RKO (cell line): Measurements from ENCODE around the gene PADI2.
"Not testable (repeated sequence)": the region's sequence is repeated elsewhere in the genome, so short reads cannot be mapped to it uniquely, and the experiment has no call there.

Experiments used
- DNase-seq: peaks from one replicate; pipeline ENCODE4 v3.0.0-alpha.2; 2016; ENCODE audit warnings: low spot score

The PADI2 gene

GRCh38 chr1:17081439-17081838 is 37.8 kb downstream of the PADI2 start:
- no peak for DNase-seq

DNA sequence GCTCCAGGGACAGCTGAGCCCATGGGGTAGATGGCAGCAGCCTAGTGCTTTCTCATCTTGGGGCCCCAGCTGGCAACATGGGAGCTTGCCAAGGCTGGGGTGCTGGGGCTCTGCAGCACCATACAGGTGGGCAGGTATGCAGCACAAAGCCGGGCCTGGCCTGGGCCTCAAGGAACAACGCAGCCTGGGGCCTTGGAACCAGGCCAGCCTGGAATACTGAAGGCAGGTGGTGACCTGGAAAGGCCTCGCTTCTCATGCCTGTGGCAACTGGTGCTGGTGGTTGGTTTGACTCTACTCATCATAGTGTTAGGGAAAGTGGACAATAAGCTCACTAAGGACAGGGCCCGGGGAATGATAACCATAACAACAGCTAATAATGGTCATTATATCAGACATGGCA is 38.4 kb downstream of the PADI2 start:
- DNase-seq: no peak

DNA sequence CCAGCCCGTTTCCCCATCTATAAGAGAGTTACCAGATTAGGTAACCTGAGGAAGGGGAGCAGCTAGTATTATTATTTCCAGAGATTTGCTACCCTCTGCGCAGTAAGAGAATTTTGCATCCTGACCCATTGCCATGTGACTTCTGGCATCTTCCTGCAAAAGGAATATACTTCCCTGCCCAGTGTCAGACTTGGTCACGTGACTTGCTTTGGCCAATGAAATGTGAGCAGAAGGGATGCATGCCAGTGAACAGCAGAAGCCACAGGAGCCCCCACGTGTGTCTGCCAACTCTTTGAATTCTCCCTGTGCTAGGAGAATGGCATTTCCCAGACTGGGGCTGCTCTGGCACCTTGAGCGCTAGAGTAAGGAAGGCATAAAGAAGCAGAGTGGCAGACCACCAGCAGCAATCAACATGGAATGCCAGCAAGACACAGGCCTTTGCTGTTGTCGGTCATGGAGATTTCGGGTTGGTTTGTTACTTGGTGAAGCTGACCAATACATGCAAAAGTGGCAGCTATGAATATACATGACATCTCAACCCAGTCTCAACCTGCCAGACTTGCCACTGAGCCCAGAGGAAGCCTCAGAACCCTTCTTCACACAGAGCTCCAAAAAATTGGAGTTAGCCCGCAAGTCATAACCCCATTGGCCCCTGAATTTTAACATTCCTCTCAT is 39.0 kb downstream of the PADI2 start:
- no peak for DNase-seq

DNA sequence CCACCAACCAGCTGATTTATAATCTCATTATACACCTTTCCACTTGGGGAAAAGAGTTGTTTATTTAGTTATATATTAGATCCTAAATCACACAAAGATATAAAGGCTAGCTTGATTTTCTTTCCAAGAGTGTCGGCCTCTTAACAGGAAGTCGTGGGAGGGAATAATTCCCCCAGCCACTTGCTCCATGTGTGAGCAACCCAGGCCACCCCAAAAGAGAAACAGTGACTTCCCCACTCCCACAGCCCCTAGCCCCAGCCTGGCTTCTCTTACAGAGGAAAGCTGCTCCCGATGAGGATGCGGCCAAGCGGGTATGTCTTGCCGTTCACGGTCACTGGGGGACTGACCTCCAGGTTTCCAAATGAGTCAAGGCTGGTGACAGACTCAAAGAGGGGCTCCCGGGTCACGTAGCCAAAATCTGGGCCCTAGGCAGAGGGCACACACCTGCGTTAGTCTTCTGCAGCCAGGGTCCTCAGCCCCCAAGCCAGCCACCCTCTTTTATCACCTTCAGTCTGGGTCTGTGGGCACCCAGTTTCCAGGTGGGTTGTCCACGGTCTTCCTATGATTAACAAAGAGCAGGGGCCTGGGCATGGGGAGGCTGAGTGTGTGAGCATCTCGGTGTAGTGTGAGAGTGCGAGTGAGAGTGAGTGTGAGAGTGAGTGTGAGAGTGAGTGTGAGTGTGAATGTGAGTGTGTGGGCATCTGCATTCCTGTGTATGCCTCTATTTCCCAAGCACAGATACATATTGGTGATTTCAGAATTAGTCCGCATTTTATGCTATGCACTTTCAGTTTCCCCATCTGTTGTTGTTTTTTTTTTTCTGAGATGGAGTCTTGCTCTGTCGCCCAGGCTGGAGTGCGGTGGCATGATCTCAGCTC is 40.0 kb downstream of the PADI2 start:
- DNase-seq: no peak

GRCh38 chr1:17075470-17076255 is 43.6 kb downstream of the PADI2 start:
- DNase-seq: peak; percentile 20

GRCh38 chr1:17071794-17072193 is 47.5 kb downstream of the PADI2 start:
- DNase-seq: no peak

GRCh38 chr1:17070163-17070525 is 49.1 kb downstream of the PADI2 start:
- no peak for DNase-seq

DNA sequence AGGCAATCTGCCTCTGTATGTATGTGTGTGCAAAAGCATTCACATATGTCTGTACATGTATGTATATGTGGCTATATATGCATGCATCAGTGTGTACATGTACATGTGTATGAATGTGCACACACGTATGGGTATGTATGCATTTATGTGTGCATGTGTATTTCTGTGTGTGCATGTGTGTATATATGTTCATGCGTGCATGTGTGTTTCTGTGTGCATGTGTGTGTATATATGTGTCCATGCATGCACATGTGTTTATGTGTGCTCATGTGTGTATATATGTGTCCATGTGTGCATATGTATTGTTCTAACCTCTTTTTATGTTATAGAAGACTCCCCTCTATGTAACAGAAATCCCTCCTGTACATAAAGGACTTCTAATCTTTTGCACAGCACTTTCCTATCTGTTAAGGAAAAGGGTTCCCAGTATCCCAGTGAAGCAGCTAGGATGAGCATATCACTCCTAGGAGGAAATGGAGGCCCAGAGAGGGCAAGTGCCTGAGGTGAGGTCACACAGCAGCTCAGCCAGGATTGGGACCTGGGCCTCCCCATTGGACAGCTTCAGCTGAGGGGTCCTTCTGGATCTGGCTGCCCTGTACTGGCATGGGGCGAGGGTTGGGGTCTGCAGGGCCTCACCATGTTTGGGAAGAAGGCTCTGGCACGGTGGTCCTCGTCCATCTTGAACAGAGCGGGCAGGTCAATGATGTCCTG is 49.6 kb downstream of the PADI2 start:
- DNase-seq: no peak

DNA sequence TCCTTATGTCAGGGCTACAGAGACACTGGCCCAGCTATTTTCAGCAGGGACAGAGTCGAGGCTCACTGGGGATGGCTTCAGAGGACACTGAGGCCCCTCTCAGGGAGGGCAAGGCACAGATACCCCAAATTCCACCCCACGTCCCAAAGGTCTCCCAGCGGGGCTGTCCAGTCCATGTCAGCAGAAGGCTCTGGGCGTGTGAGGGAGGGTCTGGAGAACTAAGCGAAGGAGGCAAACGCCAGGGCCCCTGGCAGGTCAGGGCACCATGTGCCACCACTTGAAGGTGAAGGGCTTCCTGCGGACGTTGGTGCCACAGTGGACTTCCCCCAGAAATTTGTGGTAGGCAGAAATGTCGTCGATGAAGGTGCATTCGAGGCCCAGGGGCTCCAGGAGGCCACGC is 50.5 kb downstream of the PADI2 start:
- DNase-seq: no peak

DNA sequence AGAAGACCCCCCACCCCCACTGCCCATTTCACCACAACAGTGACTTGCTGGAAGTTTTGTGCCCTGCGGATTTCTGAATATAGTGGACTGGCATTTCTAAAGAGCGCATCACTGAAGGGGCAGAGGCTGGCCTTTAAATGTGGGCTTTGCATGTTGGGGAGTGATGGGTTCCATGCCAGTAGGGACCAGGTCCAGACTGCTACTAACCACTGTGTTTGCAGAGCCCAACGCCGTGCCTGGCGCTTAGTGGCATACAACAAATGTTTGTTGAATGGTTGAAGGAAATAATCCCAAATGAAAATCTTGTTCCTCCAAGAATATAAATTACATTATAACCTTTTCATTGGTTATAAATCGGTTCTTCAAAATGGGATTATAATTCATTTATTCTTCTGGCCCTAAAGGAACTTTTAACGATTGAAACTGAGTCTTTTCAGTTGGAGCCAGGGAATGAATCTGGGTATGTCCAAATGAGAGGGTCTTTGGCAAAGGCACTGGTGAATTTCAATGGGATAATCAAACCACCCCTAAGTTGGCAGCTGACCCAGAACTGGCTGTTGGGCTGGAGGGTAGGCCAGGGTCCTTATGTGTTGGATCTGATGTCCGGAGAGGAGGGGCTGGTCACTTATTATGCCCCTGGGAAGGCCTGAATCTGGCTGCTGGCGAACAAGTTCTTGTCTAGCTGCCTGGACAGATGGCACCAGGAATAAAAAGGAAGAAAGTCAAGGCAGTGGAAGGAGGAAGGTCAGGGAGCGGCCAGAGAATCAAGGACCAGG is 51.6 kb downstream of the PADI2 start:
- no peak for DNase-seq

- DNase-seq: no peak
Observed at GRCh38 chr1:17067069-17067426, 52.2 kb downstream of the PADI2 start.

GRCh38 chr1:17066361-17067068 is 52.7 kb downstream of the PADI2 start:
- no peak for DNase-seq

DNA sequence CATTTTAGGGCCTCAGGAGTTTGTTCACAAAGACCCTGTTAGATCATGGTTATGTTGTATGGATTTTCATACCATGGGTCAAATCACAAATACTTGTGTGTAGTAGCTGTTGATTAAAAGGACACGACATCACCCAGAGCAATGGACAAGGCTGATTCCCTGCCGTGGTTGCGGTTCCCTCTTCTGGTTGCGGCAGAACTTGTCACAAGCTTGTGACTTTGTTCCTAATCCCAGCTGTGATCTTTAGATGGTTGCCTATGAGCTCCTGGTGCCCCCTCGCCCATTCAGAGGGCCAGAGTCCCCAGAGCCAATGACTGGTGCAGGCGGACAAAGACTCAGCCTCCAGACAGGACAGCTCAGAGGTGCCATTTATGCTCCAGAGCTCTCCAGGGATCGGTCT is 53.6 kb downstream of the PADI2 start:
- no peak for DNase-seq

GRCh38 chr1:17062751-17063150 is 56.5 kb downstream of the PADI2 start:
- DNase-seq: not testable (repeated sequence)

- DNase-seq: no peak
Observed at GRCh38 chr1:17061892-17062291, 57.4 kb downstream of the PADI2 start.

DNA sequence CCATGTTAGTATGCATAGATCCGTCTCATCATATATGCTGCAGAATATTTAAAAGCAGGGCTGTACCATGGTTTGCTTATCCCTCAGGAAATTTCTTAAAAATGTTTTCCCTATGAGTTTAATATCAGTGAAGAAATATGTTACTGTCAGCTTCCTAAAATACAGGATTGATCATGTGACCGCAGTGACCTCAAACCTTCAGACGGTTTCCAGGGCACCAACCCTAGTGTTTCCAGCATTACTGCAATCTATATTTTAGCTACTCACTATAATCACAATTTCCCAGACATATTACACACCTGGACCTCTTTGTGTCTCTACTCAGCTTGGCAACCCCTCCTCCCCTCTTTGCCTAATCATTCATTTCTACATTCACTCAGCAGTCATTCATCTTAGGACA is 57.8 kb downstream of the PADI2 start:
- no peak for DNase-seq

DNA sequence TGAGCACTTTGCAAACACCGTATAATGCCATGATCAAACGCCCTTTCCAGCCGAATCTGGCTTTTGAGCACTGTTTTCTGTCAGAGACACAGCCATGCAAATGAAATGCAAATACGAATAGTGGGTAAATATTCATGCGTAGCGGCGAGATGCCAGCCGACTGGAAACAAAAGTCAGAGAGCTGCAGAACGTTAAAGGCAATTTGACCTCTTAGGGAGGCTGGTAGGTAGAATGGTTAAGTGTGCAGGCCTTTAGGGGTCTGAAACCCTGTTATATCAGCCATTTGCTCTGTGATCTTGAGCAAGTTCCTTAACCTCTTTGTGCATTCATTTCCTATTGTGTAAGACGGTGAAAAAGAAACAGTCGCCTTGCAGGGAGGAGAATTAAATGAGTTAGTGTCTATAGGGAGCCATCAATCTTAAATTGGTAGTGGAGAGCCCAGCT is 58.9 kb downstream of the PADI2 start:
- no peak for DNase-seq

DNA sequence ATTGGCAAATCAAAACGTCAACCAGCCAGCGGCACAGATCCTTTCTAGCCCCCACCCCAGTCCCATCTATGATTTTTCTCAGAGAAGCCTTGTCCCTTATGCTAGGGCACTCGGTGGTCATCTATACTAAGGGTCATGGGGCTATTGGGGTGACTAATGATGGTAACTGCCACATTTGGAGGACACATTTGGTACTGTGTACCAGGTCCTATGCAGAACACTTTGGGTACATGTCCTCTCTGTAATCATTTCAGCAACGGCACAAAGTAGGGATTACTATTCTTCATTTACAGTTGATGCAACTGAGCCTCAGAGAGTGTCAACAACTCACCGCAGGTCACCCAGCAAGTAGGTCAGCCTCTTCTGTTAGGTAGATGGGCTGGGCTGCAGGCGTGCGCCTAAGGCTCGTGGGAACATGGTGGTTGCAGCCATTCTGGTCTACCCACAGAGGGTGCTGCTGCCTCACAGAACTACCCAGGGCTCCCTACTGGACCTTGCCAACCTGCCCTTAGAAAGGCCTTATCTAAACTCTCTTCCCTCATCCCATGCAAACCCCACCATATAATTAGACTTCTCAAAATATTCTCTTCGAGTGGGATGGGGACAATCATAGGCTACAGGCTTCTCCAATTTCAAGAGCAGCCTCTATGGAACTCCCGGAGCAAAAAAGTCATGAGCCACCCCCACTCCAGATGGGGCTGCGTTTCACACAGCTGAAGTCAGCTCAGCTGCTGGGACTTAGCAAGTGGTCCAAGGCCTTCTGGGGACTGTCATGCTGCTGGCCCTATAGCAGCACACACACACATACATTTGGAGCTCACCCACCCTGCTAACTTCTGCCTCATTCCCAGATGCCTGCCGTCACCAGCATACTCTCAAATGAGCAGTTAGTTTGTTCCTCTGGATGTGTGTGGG is 59.6 kb downstream of the PADI2 start:
- DNase-seq: peak; percentile 58

- DNase-seq: no peak
Observed at GRCh38 chr1:17056551-17056950, 62.7 kb downstream of the PADI2 start.

DNA sequence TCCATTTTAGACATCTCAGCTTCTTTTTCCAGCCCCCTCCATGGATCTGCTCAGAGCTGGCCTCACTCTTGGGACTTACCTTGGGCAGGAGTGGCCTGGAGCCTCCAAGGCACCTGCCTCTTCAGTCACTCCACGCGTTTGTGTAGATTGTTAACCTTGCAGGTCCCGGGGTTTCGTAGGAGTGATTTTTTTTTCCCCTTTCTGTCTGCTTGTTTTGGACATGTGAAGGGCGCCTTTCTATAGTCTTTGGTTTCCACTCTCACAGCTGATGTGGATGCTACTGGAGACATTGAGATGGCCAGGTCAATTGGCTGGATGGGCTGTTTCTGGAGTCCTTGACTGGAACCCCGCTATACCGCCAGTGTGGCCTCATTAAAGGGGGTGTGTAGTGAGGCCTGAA is 63.5 kb downstream of the PADI2 start:
- no peak for DNase-seq
